Thyroid gland (tissue), 4 donors: ENCODE measurements around the gene GREB1L. TPM values are rescaled to one million over a fixed set of nuclear protein-coding genes. Genes with fewer than 3 reads are reported as not detected.
"Not testable (repeated sequence)": the region's sequence is repeated elsewhere in the genome, so short reads cannot be mapped to it uniquely, and the experiment has no call there.

Experiments used
- DNase-seq, 2 donors: peaks; one replicate each; pipeline ENCODE4 v3.0.0-alpha.2; 2019
- H3K27ac ChIP-seq, 3 donors: fragments of 200-600 bp; sonication (generic); 1 replicate in 2 of 3; 2 replicates in 1 of 3; pipeline ENCODE4 v1.5.1; 2016 to 2019; ENCODE audit warnings: mild to moderate bottlenecking in 1 of 3, moderate library complexity in 1 of 3
- H3K27me3 ChIP-seq: fragments of 200-600 bp; sonication (generic); one replicate; pipeline ENCODE4 v1.5.1; 2019
- H3K36me3 ChIP-seq, 2 donors: fragments of 200-600 bp; sonication (generic); one replicate each; pipeline ENCODE4 v1.5.1; 2016 to 2019
- H3K4me1 ChIP-seq, 2 donors: fragments of 200-600 bp; sonication (generic); one replicate each; pipeline ENCODE4 v1.5.1; 2017 to 2019
- H3K4me3 ChIP-seq, 3 donors: fragments of 200-600 bp; sonication (generic); replicated peaks in 1 of 3; 1 replicate in 2 of 3; 2 replicates in 1 of 3; pipeline ENCODE4 v1.5.1; 2016; ENCODE audit warnings: mild to moderate bottlenecking in 1 of 3
- H3K9me3 ChIP-seq: fragments of 200-600 bp; sonication (generic); one replicate; pipeline ENCODE4 v1.5.1; 2017
- POLR2A ChIP-seq, 2 donors: fragments of 450-650 bp; IDR thresholded peaks; one replicate each; pipeline ENCODE4 v1.6.1; 2017; ENCODE audit warnings: antibody characterized with exemption in 2 of 2, mild to moderate bottlenecking in 2 of 2, moderate library complexity in 1 of 2
- WGBS, 2 donors: methylation state at CpG; one replicate each; pipeline ENCODE4 v1.1.5; 2017; 5-methylcytosine and 5-hydroxymethylcytosine counted together
- intact Hi-C: fragments of 100-400 bp; cut with DNase I; formaldehyde crosslinking; loops from one replicate; pipeline ENCODE4 v1.15.1; 2023
- total RNA-seq, 4 donors: library from RNA; depleted of rRNA; stranded (reverse); fragments of >200 nt; gene quantifications; one replicate each; pipeline ENCODE4 v1.2.3, GENCODE V29; 2016
- TF ChIP-seq, protein P1 (sequence below), 6 experiments: fragments of 200-600 bp in 3 of 6; fragments of 450-650 bp in 3 of 6; sonication (generic) in 3 of 6; IDR thresholded peaks; one replicate each; pipeline ENCODE4 v1.5.1; 2016 to 2019; ENCODE audit warnings: antibody characterized with exemption in 6 of 6, mild to moderate bottlenecking in 2 of 6, inconsistent platforms in 1 of 6, moderate library complexity in 1 of 6

Gene GREB1L
- total RNA-seq, 4 donors from 2014 or later, result 25.0 to 43.5 (median 31.8) TPM

DNA sequence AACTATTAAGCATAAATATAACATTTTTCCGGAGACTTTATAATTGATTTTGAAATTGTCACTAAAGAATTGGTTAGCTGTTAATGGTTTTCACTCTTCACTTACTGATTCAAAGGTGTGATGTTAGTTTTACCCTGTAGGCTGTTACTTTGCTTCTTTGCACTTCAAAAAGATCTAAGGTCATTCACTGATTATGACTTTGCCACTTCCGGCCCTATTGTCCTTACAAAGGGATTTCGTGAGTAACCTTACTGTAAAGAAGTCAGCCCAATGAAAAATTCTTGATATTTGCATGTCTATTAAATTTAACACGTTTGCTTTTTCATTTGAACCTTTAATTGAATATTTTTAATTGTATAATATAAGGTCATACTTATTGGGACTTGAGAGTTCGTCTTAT, 61.4 kb downstream of the GREB1L start:
- DNase-seq, result no peak
- H3K9me3 ChIP-seq, result no peaks in the 10 kb centered on the region
- intact Hi-C loops, result no loop called here
- WGBS, 2 donors, result 82 to 83% methylated on average over 5 of the region's 5 CpGs
- TF ChIP-seq POLR2A (IDR thresholded peaks at IDR 0.05), result no peak
- H3K4me3 ChIP-seq, result no peak overlapping the region
- H3K27ac ChIP-seq, result no peak overlapping the region
- no peaks in the 10 kb centered on the region for H3K27me3 ChIP-seq
- peaks cover 7 to 13% of the 10 kb centered on the region in 2 donors for H3K4me1 ChIP-seq
- H3K36me3 ChIP-seq, result no peaks in the 10 kb centered on the region

DNA sequence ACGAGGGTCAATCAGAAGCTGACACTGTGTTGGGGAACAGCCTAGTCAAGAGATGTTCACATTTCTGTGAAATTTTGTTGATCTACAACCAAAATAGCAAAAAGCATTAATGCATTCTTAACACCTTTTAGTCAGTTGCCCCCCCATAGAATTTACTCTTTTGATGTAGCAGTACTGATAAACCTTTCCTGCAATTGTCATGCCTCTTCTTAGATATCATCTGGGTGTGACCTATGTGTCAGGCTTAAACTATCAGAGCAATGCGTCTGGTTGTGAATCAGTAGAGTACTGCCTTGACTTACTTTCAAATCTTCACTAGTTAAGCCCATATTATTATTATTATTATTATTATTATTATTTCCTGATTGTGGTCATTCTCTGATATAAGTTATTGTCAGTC, 61.9 kb downstream of the GREB1L start:
- 66 to 91% methylated on average over 2 of the region's 2 CpGs for WGBS, 2 donors

DNA sequence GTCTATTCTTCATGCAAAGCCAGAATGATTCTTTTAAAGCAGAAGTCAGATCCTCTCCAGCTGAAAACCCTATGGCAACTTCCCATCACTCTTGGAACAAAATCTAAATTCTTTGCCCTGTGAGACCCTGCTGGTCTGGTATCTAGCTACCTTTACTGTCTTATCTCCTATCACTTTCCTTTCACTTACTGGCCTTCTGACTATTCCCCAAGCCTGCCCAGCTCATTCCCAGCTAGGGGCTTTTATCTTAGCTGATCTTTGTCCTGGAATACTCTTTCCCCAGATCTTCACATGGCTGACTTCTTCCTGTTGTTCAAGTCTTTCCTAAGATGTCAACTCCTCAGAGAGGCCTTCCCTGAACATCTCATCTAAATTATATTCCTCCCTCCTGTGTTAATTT, 63.6 kb downstream of the GREB1L start:
- Histone ChIP-seq H3K36me3 (no peaks in the 10 kb centered on the region), H3K4me3 (no peak overlapping the region), H3K9me3 (no peaks in the 10 kb centered on the region), H3K4me1 (peaks cover 7 to 13% of the 10 kb centered on the region in 2 donors), H3K27me3 (no peaks in the 10 kb centered on the region), H3K27ac (no peak overlapping the region)
- no peak for DNase-seq
- TF ChIP-seq, protein P1, sequence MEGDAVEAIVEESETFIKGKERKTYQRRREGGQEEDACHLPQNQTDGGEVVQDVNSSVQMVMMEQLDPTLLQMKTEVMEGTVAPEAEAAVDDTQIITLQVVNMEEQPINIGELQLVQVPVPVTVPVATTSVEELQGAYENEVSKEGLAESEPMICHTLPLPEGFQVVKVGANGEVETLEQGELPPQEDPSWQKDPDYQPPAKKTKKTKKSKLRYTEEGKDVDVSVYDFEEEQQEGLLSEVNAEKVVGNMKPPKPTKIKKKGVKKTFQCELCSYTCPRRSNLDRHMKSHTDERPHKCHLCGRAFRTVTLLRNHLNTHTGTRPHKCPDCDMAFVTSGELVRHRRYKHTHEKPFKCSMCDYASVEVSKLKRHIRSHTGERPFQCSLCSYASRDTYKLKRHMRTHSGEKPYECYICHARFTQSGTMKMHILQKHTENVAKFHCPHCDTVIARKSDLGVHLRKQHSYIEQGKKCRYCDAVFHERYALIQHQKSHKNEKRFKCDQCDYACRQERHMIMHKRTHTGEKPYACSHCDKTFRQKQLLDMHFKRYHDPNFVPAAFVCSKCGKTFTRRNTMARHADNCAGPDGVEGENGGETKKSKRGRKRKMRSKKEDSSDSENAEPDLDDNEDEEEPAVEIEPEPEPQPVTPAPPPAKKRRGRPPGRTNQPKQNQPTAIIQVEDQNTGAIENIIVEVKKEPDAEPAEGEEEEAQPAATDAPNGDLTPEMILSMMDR (IDR thresholded peaks at IDR 0.05), result no peak
- TF ChIP-seq POLR2A (IDR thresholded peaks at IDR 0.05), result no peak
- intact Hi-C loops, result no loop called here

More for the DNA sequence above, 61.9 kb downstream of the GREB1L start:
- TF ChIP-seq POLR2A (IDR thresholded peaks at IDR 0.05), result no peak
- TF ChIP-seq, protein P1 (IDR thresholded peaks at IDR 0.05), result no peak
- Histone ChIP-seq H3K4me3 (no peak overlapping the region), H3K27me3 (no peaks in the 10 kb centered on the region), H3K36me3 (no peaks in the 10 kb centered on the region), H3K4me1 (peaks cover 7 to 13% of the 10 kb centered on the region in 2 donors), H3K27ac (no peak overlapping the region), H3K9me3 (no peaks in the 10 kb centered on the region)
- no peak for DNase-seq
- intact Hi-C loops, result no loop called here

DNA sequence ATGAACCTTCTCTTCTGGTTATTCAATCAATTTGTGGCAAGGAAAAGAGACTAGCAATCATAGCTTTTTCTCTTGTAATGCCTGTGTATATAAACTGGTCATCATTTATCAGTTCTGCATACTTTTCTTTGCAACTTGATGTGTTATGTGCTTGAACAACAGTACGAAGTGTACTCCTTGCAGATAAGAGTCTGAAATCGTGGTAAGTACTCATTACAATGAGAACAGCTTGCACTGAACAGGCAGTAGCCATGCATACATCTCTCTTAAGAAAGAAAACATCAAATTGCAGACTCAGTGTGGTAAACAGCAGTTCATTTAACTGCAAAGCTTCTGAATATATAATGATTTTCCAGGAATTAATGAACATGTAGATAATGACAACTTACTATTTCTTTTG, 64.3 kb downstream of the GREB1L start:
- peaks cover 7 to 13% of the 10 kb centered on the region in 2 donors for H3K4me1 ChIP-seq
- intact Hi-C loops, result no loop called here
- no peaks in the 10 kb centered on the region for H3K27me3 ChIP-seq
- WGBS, 2 donors, result 49 to 58% methylated on average over 2 of the region's 2 CpGs
- no peak for DNase-seq
- peak overlapping the region in 1 of 3 donors; percentile 29 for H3K27ac ChIP-seq
- TF ChIP-seq POLR2A (IDR thresholded peaks at IDR 0.05), result no peak
- TF ChIP-seq, protein P1 (IDR thresholded peaks at IDR 0.05), result no peak
- no peak overlapping the region for H3K4me3 ChIP-seq
- H3K9me3 ChIP-seq, result no peaks in the 10 kb centered on the region
- no peaks in the 10 kb centered on the region for H3K36me3 ChIP-seq

DNA sequence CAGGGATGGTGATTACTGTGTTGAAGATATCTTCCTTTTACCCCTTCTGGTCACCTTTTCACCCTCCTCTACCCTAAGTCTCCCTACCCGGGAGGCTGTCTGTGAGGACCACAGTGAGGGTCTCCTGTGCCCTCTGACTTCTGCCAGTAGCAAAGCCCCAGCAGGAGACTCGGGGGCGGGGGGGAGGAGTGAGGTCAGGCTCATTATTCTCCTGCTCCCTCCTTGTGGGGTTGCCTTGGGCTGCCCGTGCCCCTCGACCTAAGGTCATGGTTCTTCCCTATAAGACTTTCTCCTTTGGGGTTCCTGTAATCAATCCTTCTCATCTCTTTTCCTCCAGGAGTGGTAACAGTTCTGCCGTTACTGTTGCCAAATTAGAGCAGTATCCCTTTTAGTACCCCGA, 65.5 kb downstream of the GREB1L start:
- intact Hi-C loops, result no loop called here
- no peak overlapping the region for H3K4me3 ChIP-seq
- H3K27ac ChIP-seq, result no peak overlapping the region
- no peaks in the 10 kb centered on the region for H3K9me3 ChIP-seq
- 69 to 78% methylated on average over 7 of the region's 7 CpGs for WGBS, 2 donors
- no peaks in the 10 kb centered on the region for H3K36me3 ChIP-seq
- TF ChIP-seq, protein P1 (IDR thresholded peaks at IDR 0.05), result no peak
- TF ChIP-seq POLR2A (IDR thresholded peaks at IDR 0.05), result no peak
- no peak for DNase-seq
- H3K27me3 ChIP-seq, result no peaks in the 10 kb centered on the region
- H3K4me1 ChIP-seq, result peaks cover 7 to 13% of the 10 kb centered on the region in 2 donors

DNA sequence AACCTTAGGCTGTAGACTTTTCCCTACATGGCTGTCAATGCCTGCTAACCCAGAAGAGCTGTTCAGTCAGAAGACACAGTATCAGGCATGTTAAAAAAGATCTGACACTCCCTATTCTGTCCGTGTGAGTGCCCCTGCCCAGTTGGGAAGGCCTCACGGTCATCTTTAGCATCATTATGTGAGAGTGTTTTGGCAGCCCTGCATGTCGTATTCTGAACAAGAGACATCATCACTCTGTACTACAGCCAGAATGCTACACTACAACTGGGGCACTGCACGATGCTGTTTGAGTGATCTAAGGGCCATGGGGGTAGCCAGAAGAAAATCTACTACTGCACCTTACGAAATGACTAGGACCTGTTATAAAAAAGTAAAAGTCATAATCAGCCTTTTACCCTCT, 67.2 kb downstream of the GREB1L start:
- 78 to 90% methylated on average over 5 of the region's 5 CpGs for WGBS, 2 donors
- intact Hi-C loops, result no loop called here

DNA sequence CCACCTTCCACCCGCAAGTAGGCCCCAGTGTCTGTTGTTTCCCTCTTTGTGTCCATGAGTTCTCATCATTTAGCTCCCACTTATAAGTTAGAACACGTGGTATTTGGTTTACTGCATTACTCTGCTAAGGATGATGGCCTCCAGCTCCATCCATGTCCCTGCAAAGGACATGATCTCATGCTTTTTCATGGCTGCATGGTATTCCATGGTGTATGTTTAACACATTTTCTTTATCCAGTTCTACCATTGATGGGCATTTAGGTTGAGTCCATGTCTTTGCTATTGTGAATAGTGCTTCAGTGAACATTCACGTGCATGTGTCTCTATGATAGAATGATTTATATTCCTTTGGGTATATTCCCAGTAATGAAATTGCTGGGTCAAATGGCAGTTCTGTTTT, 69.9 kb downstream of the GREB1L start:
- H3K9me3 ChIP-seq, H3K27me3 ChIP-seq, DNase-seq, H3K27ac ChIP-seq, H3K4me3 ChIP-seq, H3K36me3 ChIP-seq, intact Hi-C loops: not testable (repeated sequence)
- WGBS, 2 donors, result 89 to 91% methylated on average over 3 of the region's 3 CpGs
- H3K4me1 ChIP-seq, result peaks cover 8 to 14% of the 10 kb centered on the region in 2 donors

More for the DNA sequence above, 67.2 kb downstream of the GREB1L start:
- no peak for TF ChIP-seq POLR2A (IDR thresholded peaks at IDR 0.05)
- TF ChIP-seq, protein P1 (IDR thresholded peaks at IDR 0.05), result no peak
- H3K4me3 ChIP-seq, result no peak overlapping the region
- peaks cover 7 to 13% of the 10 kb centered on the region in 2 donors for H3K4me1 ChIP-seq
- H3K27ac ChIP-seq, result no peak overlapping the region
- no peaks in the 10 kb centered on the region for H3K27me3 ChIP-seq
- H3K36me3 ChIP-seq, result no peaks in the 10 kb centered on the region
- no peak for DNase-seq
- no peaks in the 10 kb centered on the region for H3K9me3 ChIP-seq
